ENCODE results near the gene SNW1. TPM values are rescaled to one million over a fixed set of nuclear protein-coding genes. Genes with fewer than 3 reads are reported as not detected.
"Not testable (repeated sequence)": the region's sequence is repeated elsewhere in the genome, so short reads cannot be mapped to it uniquely, and the experiment has no call there.

Gene SNW1
- total and polyA plus RNA-seq, 4 donors: 43.0 to 73.2 (median 54.2) TPM

GRCh38 chr14:77752799-77753516, 8.0 kb downstream of the SNW1 start:
- H3K9me3 ChIP-seq (ENCODE audit: control insufficient read depth, insufficient read depth, low read length): no peaks in the 10 kb centered on the region
- no peak for DNase-seq (ENCODE audit: low read depth in 4 of 6, low spot score in 6 of 6)
- H3K4me1 ChIP-seq (ENCODE audit: control insufficient read depth, insufficient read depth, low read length): no peaks in the 10 kb centered on the region
- no peak overlapping the region for H3K4me3 ChIP-seq (ENCODE audit: low read depth, low read length)
- no peaks in the 10 kb centered on the region for H3K27me3 ChIP-seq (ENCODE audit: control insufficient read depth, insufficient read depth, low read length)
- H3K36me3 ChIP-seq (ENCODE audit: control insufficient read depth, insufficient read depth, low read length): peaks cover 34% of the 10 kb centered on the region
- H3K27ac ChIP-seq (ENCODE audit: low read depth, low read length): no peak overlapping the region
- no CpG with 5 or more reads among the region's 3 CpGs for WGBS (ENCODE audit: insufficient coverage)

GRCh38 chr14:77752266-77752665, 8.7 kb downstream of the SNW1 start:
- WGBS (ENCODE audit: insufficient coverage): no CpG with 5 or more reads among the region's 2 CpGs
- Histone ChIP-seq H3K27me3 (ENCODE audit: control insufficient read depth, insufficient read depth, low read length) (no peaks in the 10 kb centered on the region), H3K4me3 (ENCODE audit: low read depth, low read length) (no peak overlapping the region), H3K27ac (ENCODE audit: low read depth, low read length) (no peak overlapping the region), H3K36me3 (ENCODE audit: control insufficient read depth, insufficient read depth, low read length) (peaks cover 37% of the 10 kb centered on the region), H3K4me1 (ENCODE audit: control insufficient read depth, insufficient read depth, low read length) (no peaks in the 10 kb centered on the region), H3K9me3 (ENCODE audit: control insufficient read depth, insufficient read depth, low read length) (no peaks in the 10 kb centered on the region)
- no peak for DNase-seq (ENCODE audit: low read depth in 4 of 6, low spot score in 6 of 6)

DNA sequence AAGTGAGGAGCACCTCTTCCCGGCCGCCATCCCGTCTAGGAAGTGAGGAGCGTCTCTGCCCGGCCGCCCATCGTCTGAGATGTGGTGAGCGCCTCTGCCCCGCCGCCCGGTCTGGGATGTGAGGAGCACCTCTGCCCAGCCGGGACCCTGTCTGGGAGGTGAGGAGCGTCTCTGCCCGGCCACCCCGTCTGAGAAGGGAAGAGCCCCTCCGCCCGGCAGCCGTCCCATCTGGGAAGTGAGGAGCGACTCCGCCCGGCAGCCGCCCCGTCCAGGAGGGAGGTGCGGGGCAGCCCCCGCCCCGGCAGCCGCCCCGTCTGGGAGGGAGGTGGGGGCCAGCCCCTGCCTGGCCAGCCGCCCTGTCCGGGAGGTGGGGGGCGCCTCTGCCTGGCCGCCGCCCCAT, 13.5 kb downstream of the SNW1 start:
- H3K9me3 ChIP-seq (ENCODE audit: control insufficient read depth, insufficient read depth, low read length); H3K4me1 ChIP-seq (ENCODE audit: control insufficient read depth, insufficient read depth, low read length); H3K27ac ChIP-seq (ENCODE audit: low read depth, low read length); H3K4me3 ChIP-seq (ENCODE audit: low read depth, low read length); H3K27me3 ChIP-seq (ENCODE audit: control insufficient read depth, insufficient read depth, low read length); DNase-seq (ENCODE audit: low read depth in 4 of 6, low spot score in 6 of 6): not testable (repeated sequence)
- 95% methylated on average over 22 of the region's 33 CpGs for WGBS (ENCODE audit: insufficient coverage)
- H3K36me3 ChIP-seq (ENCODE audit: control insufficient read depth, insufficient read depth, low read length): peaks cover 36% of the 10 kb centered on the region

GRCh38 chr14:77746064-77746702, 14.8 kb downstream of the SNW1 start:
- Histone ChIP-seq H3K27ac (ENCODE audit: low read depth, low read length) (no peak overlapping the region), H3K9me3 (ENCODE audit: control insufficient read depth, insufficient read depth, low read length) (no peaks in the 10 kb centered on the region), H3K4me3 (ENCODE audit: low read depth, low read length) (no peak overlapping the region), H3K36me3 (ENCODE audit: control insufficient read depth, insufficient read depth, low read length) (peaks cover 34% of the 10 kb centered on the region), H3K27me3 (ENCODE audit: control insufficient read depth, insufficient read depth, low read length) (no peaks in the 10 kb centered on the region), H3K4me1 (ENCODE audit: control insufficient read depth, insufficient read depth, low read length) (no peaks in the 10 kb centered on the region)
- WGBS (ENCODE audit: insufficient coverage): 100% methylated on average over 1 of the region's 4 CpGs
- no peak for DNase-seq (ENCODE audit: low read depth in 4 of 6, low spot score in 6 of 6)

DNA sequence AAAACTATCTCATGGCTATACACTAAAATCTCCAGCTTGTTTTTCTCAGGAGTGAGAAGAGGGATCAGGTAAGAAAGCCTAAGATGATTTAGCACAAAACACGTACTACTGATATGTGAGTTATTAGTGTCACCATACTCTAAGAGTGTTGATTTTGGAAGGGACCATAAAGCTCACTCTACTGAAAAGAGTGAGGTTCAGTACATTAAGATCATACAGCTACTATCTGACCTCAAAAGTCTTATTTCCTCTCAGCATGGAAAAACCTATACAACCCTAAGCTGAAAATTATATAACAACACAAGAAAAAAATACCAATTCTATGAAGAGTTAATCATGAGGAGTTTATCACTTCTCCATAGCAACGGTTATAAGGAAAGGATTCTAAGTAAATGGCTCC, 19.5 kb downstream of the SNW1 start:
- WGBS (ENCODE audit: insufficient coverage): no CpG with 5 or more reads among the region's 2 CpGs
- no peaks in the 10 kb centered on the region for H3K9me3 ChIP-seq (ENCODE audit: control insufficient read depth, insufficient read depth, low read length)
- no peaks in the 10 kb centered on the region for H3K4me1 ChIP-seq (ENCODE audit: control insufficient read depth, insufficient read depth, low read length)
- DNase-seq (ENCODE audit: low read depth in 4 of 6, low spot score in 6 of 6): no peak
- peaks cover 35% of the 10 kb centered on the region for H3K36me3 ChIP-seq (ENCODE audit: control insufficient read depth, insufficient read depth, low read length)
- H3K4me3 ChIP-seq (ENCODE audit: low read depth, low read length): no peak overlapping the region
- H3K27me3 ChIP-seq (ENCODE audit: control insufficient read depth, insufficient read depth, low read length): no peaks in the 10 kb centered on the region
- no peak overlapping the region for H3K27ac ChIP-seq (ENCODE audit: low read depth, low read length)

DNA sequence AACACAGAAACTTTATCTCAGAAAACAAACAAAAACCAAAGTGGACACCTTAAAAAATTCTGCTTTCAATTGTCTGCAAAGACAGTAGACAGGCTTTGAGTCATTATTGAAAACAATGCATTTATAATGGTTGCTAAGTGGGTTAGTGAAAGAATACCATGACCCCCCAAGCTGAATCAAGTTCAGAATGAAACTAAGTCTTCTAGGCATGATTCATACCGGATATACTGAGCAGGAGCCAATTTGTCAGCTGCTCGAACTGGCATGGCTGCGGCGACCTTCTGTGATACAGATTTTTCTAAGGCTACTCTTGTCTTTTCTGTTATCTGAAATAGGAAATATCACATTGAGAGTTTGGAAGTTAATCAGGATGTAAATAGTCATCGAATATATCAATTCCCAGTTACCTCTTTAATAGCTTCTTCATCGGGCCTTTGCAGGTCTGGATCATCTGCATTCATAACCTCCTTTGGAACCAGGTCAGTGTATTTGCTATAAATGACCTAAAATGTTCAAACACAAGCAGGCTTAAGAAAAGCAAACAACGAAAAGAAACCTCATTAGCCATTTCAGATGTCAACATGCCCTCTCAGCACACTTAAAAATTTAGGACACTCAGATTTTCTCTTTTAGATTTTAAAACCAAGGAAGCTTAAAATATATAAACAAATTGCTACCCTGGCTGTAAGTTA, 22.3 kb downstream of the SNW1 start:
- Histone ChIP-seq H3K4me1 (ENCODE audit: control insufficient read depth, insufficient read depth, low read length) (no peaks in the 10 kb centered on the region), H3K27ac (ENCODE audit: low read depth, low read length) (no peak overlapping the region), H3K27me3 (ENCODE audit: control insufficient read depth, insufficient read depth, low read length) (no peaks in the 10 kb centered on the region), H3K36me3 (ENCODE audit: control insufficient read depth, insufficient read depth, low read length) (peaks cover 43% of the 10 kb centered on the region), H3K4me3 (ENCODE audit: low read depth, low read length) (no peak overlapping the region), H3K9me3 (ENCODE audit: control insufficient read depth, insufficient read depth, low read length) (no peaks in the 10 kb centered on the region)
- DNase-seq (ENCODE audit: low read depth in 4 of 6, low spot score in 6 of 6): no peak
- WGBS (ENCODE audit: insufficient coverage): no CpG with 5 or more reads among the region's 7 CpGs

DNA sequence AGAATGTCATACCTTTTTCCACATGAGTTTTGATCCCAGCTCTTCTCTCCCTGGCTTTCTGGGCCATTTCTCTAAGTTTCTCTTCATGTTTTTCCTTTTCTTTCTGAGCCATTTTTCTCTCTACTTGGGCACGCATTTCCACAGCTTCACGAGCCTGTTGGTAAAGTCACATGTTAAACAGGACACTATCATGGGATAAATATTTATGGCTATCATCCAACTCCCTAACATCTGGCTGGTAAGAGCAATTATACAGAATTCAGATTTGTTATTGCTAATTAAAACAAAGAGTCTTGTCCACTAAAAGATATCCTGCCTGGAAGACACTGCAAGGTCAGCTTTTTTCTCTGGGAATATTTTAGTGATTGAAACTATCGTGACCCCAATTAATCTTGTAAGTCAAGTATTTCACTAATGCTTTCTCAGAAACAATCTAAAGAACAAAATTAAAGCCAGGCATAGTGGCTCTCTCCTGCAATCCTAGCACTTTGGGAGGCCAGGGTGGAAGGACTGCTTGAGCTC, 29.9 kb downstream of the SNW1 start:
- H3K4me1 ChIP-seq (ENCODE audit: control insufficient read depth, insufficient read depth, low read length): no peaks in the 10 kb centered on the region
- H3K9me3 ChIP-seq (ENCODE audit: control insufficient read depth, insufficient read depth, low read length): no peaks in the 10 kb centered on the region
- no peak for DNase-seq (ENCODE audit: low read depth in 4 of 6, low spot score in 6 of 6)
- H3K4me3 ChIP-seq (ENCODE audit: low read depth, low read length): no peak overlapping the region
- WGBS (ENCODE audit: insufficient coverage): no CpG with 5 or more reads among the region's 3 CpGs
- H3K27me3 ChIP-seq (ENCODE audit: control insufficient read depth, insufficient read depth, low read length): no peaks in the 10 kb centered on the region
- H3K36me3 ChIP-seq (ENCODE audit: control insufficient read depth, insufficient read depth, low read length): peaks cover 54% of the 10 kb centered on the region
- H3K27ac ChIP-seq (ENCODE audit: low read depth, low read length): no peak overlapping the region

- WGBS (ENCODE audit: insufficient coverage): no CpG with 5 or more reads among the region's 3 CpGs
- no peak overlapping the region for H3K4me3 ChIP-seq (ENCODE audit: low read depth, low read length)
- no peaks in the 10 kb centered on the region for H3K4me1 ChIP-seq (ENCODE audit: control insufficient read depth, insufficient read depth, low read length)
- H3K27ac ChIP-seq (ENCODE audit: low read depth, low read length): no peak overlapping the region
- no peak for DNase-seq (ENCODE audit: low read depth in 4 of 6, low spot score in 6 of 6)
- no peaks in the 10 kb centered on the region for H3K27me3 ChIP-seq (ENCODE audit: control insufficient read depth, insufficient read depth, low read length)
- H3K36me3 ChIP-seq (ENCODE audit: control insufficient read depth, insufficient read depth, low read length): peaks cover 51% of the 10 kb centered on the region
- H3K9me3 ChIP-seq (ENCODE audit: control insufficient read depth, insufficient read depth, low read length): no peaks in the 10 kb centered on the region
Measured at GRCh38 chr14:77722301-77722700, 38.7 kb downstream of the SNW1 start.

- Histone ChIP-seq H3K9me3 (ENCODE audit: control insufficient read depth, insufficient read depth, low read length) (no peaks in the 10 kb centered on the region), H3K27me3 (ENCODE audit: control insufficient read depth, insufficient read depth, low read length) (no peaks in the 10 kb centered on the region), H3K4me3 (ENCODE audit: low read depth, low read length) (no peak overlapping the region), H3K36me3 (ENCODE audit: control insufficient read depth, insufficient read depth, low read length) (peaks cover 50% of the 10 kb centered on the region), H3K4me1 (ENCODE audit: control insufficient read depth, insufficient read depth, low read length) (no peaks in the 10 kb centered on the region), H3K27ac (ENCODE audit: low read depth, low read length) (no peak overlapping the region)
- WGBS (ENCODE audit: insufficient coverage): 92% methylated on average over 4 of the region's 5 CpGs
- DNase-seq (ENCODE audit: low read depth in 4 of 6, low spot score in 6 of 6): no peak
Measured at GRCh38 chr14:77721437-77721836, 39.5 kb downstream of the SNW1 start.
